Skin epidermis (tissue), 12 donors: ENCODE data around the gene PLEKHM3.

Experiments used
- H3K27ac ChIP-seq, 21 experiments: fragments of 200-600 bp; sonication (generic) in 11 of 21; one replicate each; pipeline ENCODE4 v1.5.0; 2020; ENCODE audit warnings: mild to moderate bottlenecking in 3 of 21, inconsistent platforms in 2 of 21, moderate library complexity in 2 of 21
- H3K4me3 ChIP-seq, 7 experiments: fragments of 200-600 bp; sonication (generic) in 2 of 7; one replicate each; pipeline ENCODE4 v1.5.0; 2020; ENCODE audit warnings: inconsistent platforms in 2 of 7, mild to moderate bottlenecking in 2 of 7, moderate library complexity in 1 of 7

The PLEKHM3 gene

DNA sequence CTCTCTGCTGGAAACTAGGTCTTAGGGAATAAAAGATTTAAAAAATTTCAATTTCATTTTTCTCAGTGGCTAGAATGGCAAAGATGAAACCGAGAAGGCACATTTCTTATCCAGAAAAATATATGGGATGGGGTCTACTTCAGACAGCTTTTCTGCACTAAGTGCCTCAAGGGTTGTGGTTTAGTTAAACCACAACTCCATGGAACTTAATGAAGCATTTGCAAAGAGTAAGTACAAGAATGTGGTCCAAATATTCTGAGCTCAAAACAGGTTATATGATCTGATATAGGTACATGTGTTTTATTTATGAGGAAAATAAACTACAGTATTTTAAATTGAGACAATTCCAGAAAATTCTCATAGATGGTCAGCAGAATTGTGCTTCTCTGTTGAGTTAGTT lies 153.8 kb downstream of the PLEKHM3 start:
- Histone ChIP-seq H3K27ac (no peak overlapping the region), H3K4me3 (no peak overlapping the region)

DNA sequence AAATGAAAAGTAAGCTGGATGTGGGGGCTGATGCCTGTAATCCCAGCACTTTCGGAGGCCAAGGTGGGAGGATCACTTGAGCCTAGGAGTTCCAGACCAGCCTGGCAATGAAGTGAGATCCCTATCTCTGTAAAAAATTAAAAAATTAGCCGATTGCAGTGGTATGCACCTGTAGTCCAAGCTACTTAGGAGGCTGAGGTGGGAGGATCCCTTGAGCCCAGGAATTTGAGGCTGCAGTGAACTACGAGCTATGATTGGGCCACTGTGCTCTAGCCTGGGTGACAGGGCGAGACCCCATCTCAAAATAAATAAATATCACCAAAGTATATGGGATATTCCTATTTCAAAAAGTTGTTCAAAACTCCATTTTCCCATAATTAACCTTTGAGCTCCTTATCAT lies 154.5 kb downstream of the PLEKHM3 start:
- Histone ChIP-seq H3K4me3 (no peak overlapping the region), H3K27ac (no peak overlapping the region)

DNA sequence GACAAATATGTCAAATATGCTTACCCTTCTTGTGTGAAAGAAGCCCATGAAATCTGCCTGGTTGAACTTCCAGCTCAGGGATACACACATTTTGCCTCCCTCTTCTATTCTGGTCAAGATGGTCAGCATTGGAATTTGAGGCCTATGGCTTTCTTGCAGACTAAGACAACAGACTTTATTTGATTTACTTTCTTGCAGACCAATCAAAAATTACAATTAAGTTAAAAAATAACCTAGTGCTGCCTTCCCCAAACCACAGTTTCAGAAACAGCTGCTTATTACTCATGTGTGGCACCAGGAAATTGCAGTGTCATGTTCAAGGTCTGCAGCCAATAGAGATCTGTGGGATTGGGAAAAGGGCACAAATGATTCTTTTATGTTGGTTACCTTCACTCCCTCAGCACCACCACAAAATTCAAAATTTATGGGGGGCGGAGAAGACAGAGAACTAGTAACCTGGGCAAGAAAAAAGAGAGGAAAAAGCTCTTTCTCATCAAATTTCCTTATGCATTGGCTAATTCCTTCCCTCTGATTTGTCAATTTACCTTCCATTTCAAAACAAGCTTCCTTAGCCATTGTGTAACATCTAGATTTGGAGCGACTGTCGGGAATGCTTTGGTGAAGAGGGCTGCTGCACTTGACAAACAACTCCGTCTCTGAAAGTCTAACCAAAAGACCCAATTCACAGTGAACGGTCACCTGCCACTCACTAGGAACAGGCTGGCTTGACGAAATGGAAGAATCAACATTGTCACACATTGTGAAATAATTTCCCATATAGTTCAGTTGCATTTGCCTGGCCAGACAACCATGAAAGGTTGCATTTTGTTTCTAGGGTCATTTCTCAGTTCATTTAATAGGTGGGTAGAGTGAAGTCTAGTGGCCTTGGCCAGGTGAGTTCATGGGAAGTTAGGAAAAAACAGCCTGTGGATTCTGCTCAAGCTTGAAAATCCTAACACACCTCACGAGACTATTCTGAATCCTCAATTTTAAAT lies 155.2 kb downstream of the PLEKHM3 start:
- Histone ChIP-seq H3K27ac (peak overlapping the region in 1 of 21 experiments; percentile 23), H3K4me3 (no peak overlapping the region)

DNA sequence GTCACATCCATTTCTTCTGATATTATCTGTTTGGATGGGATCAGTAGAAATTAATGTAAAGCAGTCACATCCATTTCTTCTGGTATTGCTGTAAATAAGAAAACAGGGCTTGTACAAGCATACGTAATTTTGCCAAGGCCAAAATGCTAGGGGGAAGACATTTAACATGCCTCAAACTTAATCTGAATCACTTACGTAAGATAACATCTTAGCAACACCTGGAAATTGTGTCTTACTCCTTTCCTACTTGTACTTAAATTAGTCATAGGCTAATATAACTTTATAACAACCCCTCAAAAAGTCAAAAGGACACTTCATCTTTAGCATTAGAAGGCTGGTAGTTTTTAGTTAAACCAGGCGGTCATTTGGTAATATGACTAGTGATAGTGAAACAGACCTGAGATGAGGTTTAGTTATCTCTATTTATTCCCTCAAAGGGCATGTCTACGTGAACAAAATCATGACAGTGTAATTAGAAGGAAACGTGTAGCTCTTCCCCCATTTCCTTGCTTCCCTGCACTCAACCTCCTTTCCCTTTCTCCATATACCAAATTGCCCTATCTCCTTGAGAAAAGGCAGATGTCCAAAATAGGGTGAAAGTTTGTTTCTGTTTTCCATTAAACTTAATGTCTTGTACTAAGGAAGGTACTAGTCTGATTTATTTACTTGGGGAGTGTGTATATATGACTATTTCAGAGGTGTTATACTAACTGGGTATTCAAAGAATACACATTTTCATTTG lies 156.3 kb downstream of the PLEKHM3 start:
- no peak overlapping the region for H3K4me3 ChIP-seq
- H3K27ac ChIP-seq = no peak overlapping the region

DNA sequence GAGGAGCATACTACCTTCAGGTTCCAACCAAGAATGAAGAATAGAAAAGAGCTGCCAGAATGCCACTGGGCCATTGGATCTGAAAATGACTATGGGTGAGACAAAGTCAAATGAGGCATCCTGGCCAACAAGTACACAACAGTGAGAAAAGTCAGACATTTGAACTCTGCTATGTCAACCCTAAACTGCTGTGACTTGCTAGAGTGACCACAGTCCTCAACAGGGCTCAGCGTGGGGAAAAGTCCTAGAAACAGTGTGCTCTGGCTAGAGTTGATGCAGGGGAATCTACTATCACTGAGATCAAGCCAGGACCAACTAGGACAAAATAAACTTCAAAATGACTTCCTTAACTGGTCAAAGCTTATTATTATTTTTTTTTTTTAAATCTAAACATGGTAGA lies 157.4 kb downstream of the PLEKHM3 start:
- Histone ChIP-seq H3K27ac (no peak overlapping the region), H3K4me3 (no peak overlapping the region)

DNA sequence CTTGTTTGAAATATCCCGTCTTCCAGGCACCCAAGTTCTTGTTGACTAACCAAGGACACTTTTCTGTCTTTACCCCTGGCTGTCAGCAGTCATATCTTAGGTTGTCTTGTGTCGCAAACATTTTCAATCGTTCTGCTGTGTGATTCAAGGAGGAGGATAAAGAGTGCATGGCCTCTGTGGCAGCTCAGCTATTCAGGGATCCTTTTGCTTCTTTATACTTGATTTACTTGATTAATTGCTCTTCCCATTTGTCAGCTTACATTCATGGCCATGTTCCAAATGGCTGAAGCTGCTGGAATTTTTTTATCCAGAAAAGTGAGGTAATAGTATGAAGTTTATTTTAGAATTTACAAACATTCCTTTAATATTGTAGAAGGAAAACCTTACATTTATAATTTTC lies 158.3 kb downstream of the PLEKHM3 start:
- H3K27ac ChIP-seq = no peak overlapping the region
- no peak overlapping the region for H3K4me3 ChIP-seq

DNA sequence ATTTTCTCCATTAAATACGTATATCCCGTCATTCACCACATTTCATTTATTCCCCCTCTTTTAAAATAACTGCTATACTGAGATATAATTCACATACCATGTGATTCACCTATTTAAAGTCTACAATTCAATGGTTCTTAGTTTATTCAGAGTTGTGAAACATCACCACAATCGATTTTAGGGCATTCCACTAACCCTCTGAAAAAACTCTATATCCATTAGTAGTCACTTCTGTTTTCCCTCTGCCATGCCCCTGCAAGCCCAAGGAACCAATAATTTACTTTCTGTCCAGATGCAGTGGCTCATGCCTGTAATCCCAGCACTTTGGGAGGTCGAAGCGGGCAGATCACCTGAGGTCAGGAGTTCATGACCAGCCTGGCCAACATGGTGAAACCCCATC lies 160.1 kb downstream of the PLEKHM3 start:
- no peak overlapping the region for H3K27ac ChIP-seq
- no peak overlapping the region for H3K4me3 ChIP-seq

DNA sequence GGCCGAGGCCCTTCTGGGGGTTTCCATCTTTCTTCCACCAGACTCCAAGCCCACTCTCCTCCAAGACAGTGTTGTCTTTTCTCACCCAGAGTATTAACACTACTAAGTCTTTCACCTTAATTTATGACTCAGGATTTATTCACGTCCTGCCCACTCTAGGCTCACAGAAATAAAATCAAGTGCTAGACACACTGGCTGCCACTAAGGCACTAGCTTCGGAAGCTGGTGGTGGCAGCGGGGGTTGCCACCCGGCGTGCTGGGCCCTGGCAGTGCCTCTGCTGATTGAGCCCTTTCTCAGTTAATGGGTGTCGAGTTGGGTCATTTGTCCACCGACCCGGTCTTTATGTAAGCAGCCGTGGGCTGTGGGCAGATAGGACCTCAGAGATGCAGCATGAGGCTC lies 162.0 kb downstream of the PLEKHM3 start:
- no peak overlapping the region for H3K27ac ChIP-seq
- H3K4me3 ChIP-seq = no peak overlapping the region

DNA sequence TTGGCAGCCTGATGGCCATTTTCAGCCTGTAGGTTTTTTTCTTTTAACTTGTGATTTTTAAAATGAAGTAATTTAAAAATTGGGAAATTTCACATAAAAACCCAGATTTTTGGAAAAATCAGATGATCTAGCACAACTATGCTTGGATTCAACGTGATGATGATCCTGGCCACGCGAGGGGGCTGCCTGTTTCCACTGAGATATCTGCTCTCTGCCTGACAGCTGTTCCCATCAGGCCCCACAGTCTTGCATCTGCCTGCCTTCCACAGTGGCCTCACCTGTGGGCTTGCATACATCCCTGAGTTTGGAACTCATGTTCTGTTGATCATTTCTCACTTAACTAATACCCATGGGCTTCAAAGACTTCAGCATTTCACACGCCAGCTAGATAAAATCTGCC lies 163.5 kb downstream of the PLEKHM3 start:
- no peak overlapping the region for H3K27ac ChIP-seq
- no peak overlapping the region for H3K4me3 ChIP-seq

DNA sequence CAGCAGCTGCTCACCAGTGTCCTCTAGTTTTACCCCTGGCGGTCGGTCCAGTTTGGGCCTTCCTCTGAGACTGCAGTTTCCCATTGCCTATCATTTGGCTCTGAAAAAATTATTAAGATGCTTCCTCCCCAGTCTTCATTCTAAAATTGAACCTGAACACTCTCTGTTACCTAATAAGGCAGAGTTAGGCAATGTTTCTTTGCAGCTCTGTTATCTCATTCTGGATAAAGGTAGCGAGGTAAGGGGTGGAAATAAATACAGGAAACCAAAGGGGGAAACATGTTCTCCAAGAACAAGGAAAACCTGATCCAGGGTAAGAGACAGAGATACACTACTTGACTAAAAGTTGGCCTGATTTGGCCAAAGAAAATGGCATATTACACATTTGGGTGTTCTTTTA lies 164.6 kb downstream of the PLEKHM3 start:
- Histone ChIP-seq H3K27ac (no peak overlapping the region), H3K4me3 (no peak overlapping the region)

DNA sequence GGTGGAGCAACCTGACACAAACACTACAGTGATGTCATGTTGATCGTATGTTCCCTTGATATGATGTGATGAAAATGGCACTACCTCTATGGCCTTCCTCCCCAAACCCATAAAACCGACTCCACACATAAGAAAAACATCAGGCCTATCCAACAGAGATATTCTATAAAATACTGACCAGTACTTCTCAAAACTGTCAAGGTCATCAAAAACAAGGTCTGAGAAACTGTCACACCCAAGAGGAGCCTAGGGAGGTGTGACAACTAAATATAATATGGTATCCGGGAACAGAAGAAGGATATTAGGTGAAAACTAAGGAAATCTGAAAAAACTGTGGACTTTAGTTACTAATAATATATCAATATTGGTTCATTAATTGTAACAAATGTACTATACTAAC lies 169.7 kb downstream of the PLEKHM3 start:
- Histone ChIP-seq H3K4me3 (no peak overlapping the region), H3K27ac (no peak overlapping the region)

DNA sequence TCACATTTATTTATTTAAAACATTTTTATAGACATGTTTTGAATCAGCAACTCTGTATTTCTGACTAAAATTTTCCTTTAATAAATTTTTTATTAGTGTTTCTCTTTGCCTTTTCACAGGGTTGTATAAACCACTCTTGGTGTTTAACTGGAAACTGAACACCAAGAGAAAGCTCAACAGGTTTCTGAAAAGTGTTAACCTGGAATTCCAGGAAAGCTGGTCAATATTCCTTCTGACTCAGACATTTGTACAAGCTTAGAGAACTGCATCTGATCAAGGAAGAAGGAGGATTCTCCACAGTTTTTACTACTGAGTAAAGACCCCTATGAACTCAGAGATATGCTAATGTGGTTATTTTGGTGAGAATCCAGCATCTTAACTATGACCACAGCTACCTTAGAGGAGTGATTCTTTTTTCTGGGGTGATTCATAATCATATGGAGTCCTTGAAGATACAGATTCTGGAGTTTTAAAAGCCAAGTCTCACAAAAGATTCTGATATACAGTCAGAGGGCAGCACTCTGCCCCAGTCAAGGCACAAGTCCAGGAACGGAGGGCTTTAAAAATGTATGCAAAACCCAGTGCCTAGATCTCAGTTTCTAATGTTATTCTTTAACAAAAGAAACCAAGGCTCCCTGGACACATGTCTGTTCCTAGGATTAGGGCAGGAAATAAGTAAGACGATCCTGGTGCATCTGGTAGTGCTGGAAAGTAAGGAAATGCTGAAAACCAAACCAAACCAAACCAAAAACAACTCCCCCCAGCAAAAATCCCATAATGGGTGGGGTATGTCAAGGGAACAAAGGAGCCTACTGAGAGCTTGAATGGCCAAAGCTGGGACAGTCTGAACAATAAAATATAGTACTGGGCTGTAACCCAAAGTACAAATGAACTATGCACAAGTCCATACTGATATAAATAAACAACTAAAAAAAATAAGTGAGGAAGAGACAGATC lies 170.6 kb downstream of the PLEKHM3 start:
- no peak overlapping the region for H3K4me3 ChIP-seq

DNA sequence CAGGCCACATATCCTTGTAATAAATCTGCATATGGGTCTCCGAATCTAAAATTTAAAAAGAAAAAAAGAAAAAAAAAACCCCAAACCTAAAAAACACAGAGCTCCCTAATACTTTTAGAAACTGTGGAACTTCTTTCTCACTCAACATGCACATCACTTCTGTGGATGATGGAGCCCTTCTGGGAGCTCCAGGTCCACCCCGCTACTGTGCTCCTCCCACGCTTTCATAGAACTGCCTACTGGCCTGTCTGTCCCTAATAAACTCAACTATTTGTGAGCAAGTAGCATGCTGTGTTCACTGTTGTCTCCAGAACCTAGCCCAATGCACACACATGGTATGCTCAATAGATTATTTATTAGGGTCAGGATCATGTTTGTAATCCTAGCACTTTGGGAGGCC lies 172.5 kb downstream of the PLEKHM3 start:
- H3K27ac ChIP-seq = no peak overlapping the region
- no peak overlapping the region for H3K4me3 ChIP-seq

More for the DNA sequence above, 170.6 kb downstream of the PLEKHM3 start:
- H3K27ac ChIP-seq = no peak overlapping the region

DNA sequence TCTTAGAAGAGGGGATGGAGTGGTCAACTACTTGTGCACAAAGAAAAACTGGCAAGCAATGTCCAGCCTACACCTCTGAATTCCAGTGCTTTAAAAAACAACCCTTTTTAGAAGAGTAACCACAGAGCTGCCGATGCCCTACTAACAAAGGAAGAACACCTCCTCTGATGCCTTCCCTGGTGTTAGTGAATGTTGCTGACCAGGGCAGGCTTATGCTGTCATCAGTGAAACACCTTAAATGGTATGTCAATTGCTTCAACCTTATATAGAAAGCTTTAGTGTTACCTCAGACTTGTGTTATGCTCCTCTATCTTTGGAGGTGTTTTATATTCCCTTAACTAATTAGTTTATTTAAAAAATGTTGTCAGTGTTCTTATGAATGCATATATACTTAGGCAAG lies 175.9 kb downstream of the PLEKHM3 start:
- H3K27ac ChIP-seq = no peak overlapping the region

DNA sequence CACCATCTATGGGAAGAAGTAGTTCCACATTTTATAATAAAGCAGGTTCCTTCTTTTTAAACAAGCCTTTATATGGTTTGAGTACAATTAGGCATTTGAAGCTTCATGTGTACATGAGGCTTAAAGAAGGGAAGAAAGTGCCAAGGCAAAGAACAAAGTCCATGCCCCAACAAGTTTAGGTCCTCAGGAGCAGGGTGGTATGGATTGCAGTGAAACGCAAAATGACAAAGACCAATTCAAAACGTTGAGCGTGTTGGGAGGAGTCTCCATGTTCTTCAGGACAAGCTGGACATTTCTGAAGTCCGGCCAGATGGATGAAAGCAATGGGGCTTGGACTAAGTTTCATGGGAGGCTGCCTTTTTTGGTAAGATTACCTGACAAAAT lies 176.8 kb downstream of the PLEKHM3 start:
- Histone ChIP-seq H3K27ac (peak overlapping the region in 1 of 21 experiments; percentile 44), H3K4me3 (no peak overlapping the region)

More for the DNA sequence above, 175.9 kb downstream of the PLEKHM3 start:
- H3K4me3 ChIP-seq = no peak overlapping the region

DNA sequence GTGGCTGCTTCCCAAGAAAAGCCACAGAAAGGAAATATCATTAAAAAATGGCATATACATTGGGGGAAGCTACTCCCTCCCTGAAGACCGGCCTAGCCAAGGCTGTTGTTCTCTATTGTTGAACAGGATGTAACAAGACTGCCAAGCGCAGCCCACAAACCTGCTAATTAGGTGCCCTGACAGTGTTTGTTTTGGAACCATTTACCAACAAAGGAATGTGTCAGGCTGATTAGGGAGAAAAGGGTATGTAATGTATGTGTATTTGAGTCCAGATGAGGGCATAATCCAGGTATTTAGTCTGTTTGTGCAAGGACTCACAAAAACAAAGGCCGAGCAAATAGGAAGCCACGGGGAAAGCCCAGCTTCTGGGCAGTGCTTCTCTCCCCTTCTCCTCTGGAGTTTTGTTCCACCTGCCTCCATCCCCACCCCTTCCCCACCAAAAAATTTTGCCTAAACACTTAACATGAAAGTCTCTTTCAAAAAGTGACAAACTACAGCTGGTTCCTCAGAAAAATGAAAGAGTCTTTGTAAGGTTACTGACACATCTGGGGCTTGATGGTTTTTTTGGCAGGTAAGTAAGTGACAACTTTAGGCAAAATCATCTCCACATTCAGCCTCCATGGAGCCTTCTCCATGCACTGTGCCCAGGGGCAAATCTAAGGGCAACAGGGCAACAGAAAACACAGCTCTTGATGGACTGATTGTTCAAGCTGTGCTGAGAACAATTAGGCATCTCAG lies 177.4 kb downstream of the PLEKHM3 start:
- H3K27ac ChIP-seq = peak overlapping the region in 1 of 21 experiments; percentile 44

DNA sequence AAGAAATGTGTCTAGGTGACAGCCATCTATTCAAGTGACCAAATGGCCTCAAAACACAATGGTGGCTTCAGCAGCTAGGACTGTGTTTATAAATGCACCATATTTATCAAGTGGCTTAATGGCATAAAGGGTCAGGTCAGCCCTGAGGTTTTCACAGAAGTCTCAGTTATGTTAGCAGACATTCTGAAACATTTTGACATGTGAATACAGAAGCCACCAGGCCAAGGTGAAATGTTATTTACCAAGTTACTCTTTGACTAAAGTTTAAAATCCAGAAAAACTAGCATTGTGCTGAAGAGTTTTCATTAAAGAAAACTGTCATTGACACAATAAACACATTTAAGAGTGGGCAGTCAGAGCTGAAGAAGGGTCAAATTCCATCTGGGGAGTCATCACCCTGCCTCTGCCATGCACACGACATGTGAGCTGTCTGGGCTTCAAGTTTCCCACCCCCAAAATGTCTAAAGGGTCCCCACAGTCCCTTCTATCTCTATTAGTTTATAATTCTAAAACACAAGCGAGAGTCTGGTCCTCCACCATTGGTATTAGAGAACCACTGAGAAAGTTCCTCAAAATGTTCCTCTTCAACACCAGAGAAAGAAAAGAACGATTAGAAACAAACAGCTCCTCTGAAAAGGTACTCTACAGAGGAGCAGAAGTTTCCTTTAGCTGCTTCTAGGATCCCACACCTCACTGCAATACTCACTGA lies 178.1 kb downstream of the PLEKHM3 start:
- H3K4me3 ChIP-seq = no peak overlapping the region
- H3K27ac ChIP-seq = no peak overlapping the region

More for the DNA sequence above, 177.4 kb downstream of the PLEKHM3 start:
- H3K4me3 ChIP-seq = no peak overlapping the region

DNA sequence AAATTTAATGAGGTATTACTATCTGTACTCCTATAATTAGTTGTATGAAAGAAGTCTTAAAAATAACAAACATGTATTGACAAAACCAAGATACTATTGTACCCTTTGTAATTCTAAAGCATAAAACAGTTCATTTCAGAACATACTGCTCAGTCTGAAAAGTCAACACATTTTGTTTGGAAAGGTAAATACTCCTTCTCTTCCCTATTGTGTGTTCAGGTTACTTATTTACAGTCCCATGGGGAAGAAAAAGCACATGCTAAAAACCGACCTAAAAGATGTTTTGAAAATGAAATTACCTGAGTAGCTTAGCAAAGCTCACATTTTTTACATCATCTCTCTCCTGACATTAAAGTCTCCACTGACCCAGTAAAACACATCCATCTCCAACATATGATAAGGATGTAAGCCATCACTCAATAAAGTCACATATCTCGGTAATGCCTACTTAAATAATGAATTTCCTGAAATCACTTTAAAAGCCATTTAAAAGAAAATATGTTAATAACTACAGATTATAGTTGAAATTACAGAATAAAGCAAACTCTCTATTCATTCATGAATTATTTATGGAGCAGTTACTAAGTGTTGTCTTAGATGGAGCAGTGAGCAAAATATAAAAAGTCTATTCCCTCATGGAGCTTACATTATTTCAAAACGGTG lies 180.0 kb downstream of the PLEKHM3 start:
- Histone ChIP-seq H3K4me3 (no peak overlapping the region), H3K27ac (no peak overlapping the region)
